Kidney (tissue), 14 donors: ENCODE results near the gene MISP. TPM values are rescaled to one million over a fixed set of nuclear protein-coding genes. Genes with fewer than 3 reads are reported as not detected.

Source experiments
- DNase-seq, 5 donors: peaks; one replicate each; pipeline ENCODE4 v3.0.0-alpha.2; 2013 to 2020
- FAIRE-seq: peaks from 2 replicates; lab custom pipeline; 2012; peaks lifted over from hg19 to GRCh38; lab: Jason Lieb, UNC
- H3K27ac ChIP-seq, 2 donors: one replicate each; pipeline ENCODE4 v1.7.0; 2013; ENCODE audit warnings: low read depth in 2 of 2, low read length in 2 of 2, inconsistent platforms in 1 of 2
- H3K27me3 ChIP-seq: one replicate; pipeline ENCODE4 v1.7.1; 2013; ENCODE audit warnings: low read length, inconsistent platforms; ENCODE audit not compliant: control insufficient read depth, insufficient read depth
- H3K36me3 ChIP-seq, 3 donors: one replicate each; pipeline versions ENCODE4 v1.7.0 to v1.7.1; 2013; ENCODE audit warnings: low read length in 3 of 3, control low read depth in 1 of 3, inconsistent platforms in 1 of 3; ENCODE audit not compliant: insufficient read depth in 3 of 3, control insufficient read depth in 2 of 3
- H3K4me1 ChIP-seq, 3 donors: one replicate each; pipeline versions ENCODE4 v1.7.0 to v1.7.1; 2013; ENCODE audit warnings: low read length in 3 of 3, inconsistent platforms in 1 of 3, low read depth in 1 of 3; ENCODE audit not compliant: control insufficient read depth in 2 of 3, insufficient read depth in 2 of 3
- H3K4me3 ChIP-seq, 3 donors: one replicate each; pipeline versions ENCODE4 v1.7.0 to v1.8.1; 2013; ENCODE audit warnings: low read length in 3 of 3, control low read depth in 1 of 3, inconsistent platforms in 1 of 3
- H3K9ac ChIP-seq, 3 donors: one replicate each; pipeline versions ENCODE4 v1.7.0 to v1.7.1; 2013; ENCODE audit warnings: low read length in 3 of 3, control low read depth in 1 of 3, inconsistent platforms in 1 of 3
- H3K9me3 ChIP-seq, 3 donors: one replicate each; pipeline versions ENCODE4 v1.7.0 to v1.7.1; 2013; ENCODE audit warnings: low read length in 3 of 3, control low read depth in 1 of 3, inconsistent platforms in 1 of 3; ENCODE audit not compliant: control insufficient read depth in 2 of 3, insufficient read depth in 1 of 3
- CTCF ChIP-seq: IDR thresholded peaks from 3 replicates; pipeline ENCODE4 v1.5.1; 2012; ENCODE audit warnings: mild to moderate bottlenecking, moderate library complexity, borderline replicate concordance; ENCODE audit not compliant: insufficient read depth; ENCODE audit errors: extremely low read depth
- intact Hi-C: fragments of 100-400 bp; cut with DNase I; formaldehyde crosslinking; loops from one replicate; pipeline ENCODE4 v1.11.1; 2022
- polyA plus RNA-seq: library from polyadenylated mRNA; stranded (reverse); fragments of 350-450 nt; fragmentation: Illumina TruSeq; extraction: RNeasy Lipid Tissue Mini Kit (QIAGEN cat#74804); gene quantifications from one replicate; pipeline ENCODE4 v1.2.3, GENCODE V29; 2014; ENCODE audit warnings: low read depth, low replicate concordance; ENCODE audit not compliant: insufficient read depth
- total RNA-seq: library from RNA; stranded (reverse); fragmentation: NEBNext Ultra II Directional; extraction: Animal tissue kit (Norgen Biotek cat#: 25700); gene quantifications from one replicate; pipeline ENCODE4 v1.2.1, GENCODE V29; 2021
- donor health status: control.
- donor health status: control.
- donor health status: control.
- donor health status: control.
- donor health status: control.
- donor health status: DM: yes; HTN: yes; CAD: no.
- donor health status: Normal renal cell carcinoma (clear cell type).

The MISP gene
- total and polyA plus RNA-seq, 2 donors from 2014 or later: 17.8 to 19.6 TPM

- Histone ChIP-seq H3K27me3 (no peaks in the 10 kb centered on the region), H3K4me1 (peaks cover 0 to 3% (median 0%) of the 10 kb centered on the region in 3 donors), H3K4me3 (no peak overlapping the region), H3K9ac (no peak overlapping the region), H3K36me3 (no peaks in the 10 kb centered on the region), H3K9me3 (no peaks in the 10 kb centered on the region), H3K27ac (no peak overlapping the region)
- TF ChIP-seq CTCF: no peak
- DNase-seq (no peak), FAIRE-seq (no peak)
- intact Hi-C loops: no loop called here
These were observed 4.0 kb upstream of the MISP start for GRCh38 chr19:746956-747355.

- intact Hi-C loops: no loop called here
- Histone ChIP-seq H3K27me3 (no peaks in the 10 kb centered on the region), H3K9ac (no peak overlapping the region), H3K36me3 (no peaks in the 10 kb centered on the region), H3K9me3 (no peaks in the 10 kb centered on the region), H3K4me1 (peaks cover 0 to 3% (median 0%) of the 10 kb centered on the region in 3 donors), H3K27ac (no peak overlapping the region), H3K4me3 (no peak overlapping the region)
- FAIRE-seq (no peak), DNase-seq (no peak)
- no peak for TF ChIP-seq CTCF
These were observed 3.3 kb upstream of the MISP start for GRCh38 chr19:747432-748273.

- no peak for FAIRE-seq
- no peak overlapping the region for H3K4me3 ChIP-seq
- no peaks in the 10 kb centered on the region for H3K36me3 ChIP-seq
- no peak for DNase-seq
- intact Hi-C loops: no loop called here
- peaks cover 0 to 6% (median 0%) of the 10 kb centered on the region in 3 donors for H3K4me1 ChIP-seq
- H3K27ac ChIP-seq: no peak overlapping the region
- TF ChIP-seq CTCF: no peak
- no peak overlapping the region for H3K9ac ChIP-seq
- no peaks in the 10 kb centered on the region for H3K27me3 ChIP-seq
- H3K9me3 ChIP-seq: no peaks in the 10 kb centered on the region
These were observed 2.7 kb upstream of the MISP start for GRCh38 chr19:748274-748598.
